ENCODE measurements around the gene PTGDR. TPM values are rescaled to one million over a fixed set of nuclear protein-coding genes. Genes with fewer than 3 reads are reported as not detected.

The PTGDR gene, protein sequence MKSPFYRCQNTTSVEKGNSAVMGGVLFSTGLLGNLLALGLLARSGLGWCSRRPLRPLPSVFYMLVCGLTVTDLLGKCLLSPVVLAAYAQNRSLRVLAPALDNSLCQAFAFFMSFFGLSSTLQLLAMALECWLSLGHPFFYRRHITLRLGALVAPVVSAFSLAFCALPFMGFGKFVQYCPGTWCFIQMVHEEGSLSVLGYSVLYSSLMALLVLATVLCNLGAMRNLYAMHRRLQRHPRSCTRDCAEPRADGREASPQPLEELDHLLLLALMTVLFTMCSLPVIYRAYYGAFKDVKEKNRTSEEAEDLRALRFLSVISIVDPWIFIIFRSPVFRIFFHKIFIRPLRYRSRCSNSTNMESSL
- total RNA-seq, result 2.8 TPM

GRCh38 chr14:52267501-52268278 lies at the start of gene PTGDR:
Gene PTGDR (plus strand): TSS chr14:52267698. CDS start chr14:52267815, 117 bp downstream.
- no peak for DNase-seq (ENCODE audit: low spot score)

GRCh38 chr14:52219488-52220084 lies 47.9 kb upstream of the PTGDR start:
- no peak for DNase-seq (ENCODE audit: low spot score)

DNA sequence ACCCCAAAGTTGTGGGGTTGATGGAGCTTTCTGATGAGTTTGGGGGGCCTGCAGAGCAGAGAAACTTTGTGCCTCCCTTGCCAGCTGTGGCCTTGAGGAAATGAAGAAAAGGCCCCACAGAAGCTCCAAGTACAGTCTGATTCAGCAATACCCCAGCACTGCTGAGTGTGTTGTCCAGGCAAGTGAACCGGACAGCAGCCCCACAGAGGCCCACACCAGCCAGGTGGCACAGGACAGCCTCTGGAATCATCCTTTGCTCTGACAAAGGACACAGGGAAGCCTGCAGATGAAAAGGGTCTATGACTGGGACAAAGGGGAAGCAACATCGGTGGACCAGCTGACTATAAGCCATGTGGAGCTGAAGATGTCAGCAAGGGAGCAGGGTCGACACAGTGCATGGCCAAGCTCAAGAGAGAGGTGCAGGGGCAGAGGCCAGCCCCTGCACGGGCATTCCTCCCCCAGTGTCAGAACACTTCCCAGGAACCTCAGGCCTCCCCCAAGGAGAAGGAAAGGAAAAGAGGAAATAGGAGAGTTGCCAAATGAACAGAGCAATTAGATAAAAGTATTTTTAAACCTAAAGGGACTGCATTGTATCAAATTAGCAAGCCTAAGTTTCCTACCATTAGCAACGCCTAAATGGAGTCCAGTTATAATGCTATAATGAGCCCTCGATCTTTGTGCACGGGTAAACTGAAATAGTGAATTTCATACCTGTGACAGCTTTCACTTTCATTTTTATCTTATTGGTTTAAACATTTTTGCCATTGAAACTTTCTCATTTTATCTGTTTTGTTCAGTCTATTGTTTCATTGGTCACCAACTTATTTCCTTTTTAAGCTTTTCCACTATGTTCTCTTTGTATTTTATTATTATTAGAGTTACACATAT lies 46.3 kb upstream of the PTGDR start:
- no peak for DNase-seq (ENCODE audit: low spot score)

DNA sequence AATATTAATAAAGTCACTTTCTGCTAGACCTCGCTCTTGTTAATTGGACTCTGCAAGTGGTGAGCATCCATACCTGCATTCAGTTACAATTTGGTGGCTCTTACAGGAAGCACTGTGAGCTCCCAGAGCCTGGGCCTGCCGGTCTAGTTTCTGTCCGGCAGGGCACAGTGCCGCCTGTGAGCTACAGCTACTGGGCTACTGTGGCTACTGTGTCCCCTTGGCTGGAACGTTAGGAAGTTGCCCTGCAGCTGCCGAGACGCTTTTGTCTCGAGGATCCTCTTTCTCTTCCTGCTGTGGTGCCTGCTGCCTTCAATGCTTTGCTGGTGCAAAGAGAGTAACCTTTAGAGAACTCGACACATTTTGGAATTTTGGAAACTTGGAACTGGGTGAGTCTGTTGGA lies 44.6 kb upstream of the PTGDR start:
- DNase-seq (ENCODE audit: low spot score), result no peak

GRCh38 chr14:52227619-52228222 lies 39.8 kb upstream of the PTGDR start:
- DNase-seq (ENCODE audit: low spot score), result peak; percentile 44

DNA sequence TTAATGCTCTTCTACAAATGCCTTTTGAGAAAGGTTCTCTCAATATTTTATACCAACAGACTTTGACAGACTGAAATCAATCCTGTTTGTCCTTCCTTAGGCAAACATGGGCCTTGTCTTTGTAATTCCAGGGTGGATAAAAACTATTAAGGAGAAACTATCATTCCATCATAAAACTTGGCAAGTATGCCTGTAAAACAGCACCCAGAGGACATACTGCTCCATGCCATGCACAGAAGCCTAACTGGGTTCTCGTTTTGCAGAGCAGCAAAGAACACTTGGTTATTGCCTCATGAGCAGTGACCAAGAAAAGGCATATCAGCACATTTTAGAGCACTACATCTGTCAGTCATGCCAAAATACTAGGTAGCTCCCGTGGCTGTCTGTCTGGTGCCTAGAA lies 33.8 kb upstream of the PTGDR start:
- no peak for DNase-seq (ENCODE audit: low spot score)

DNA sequence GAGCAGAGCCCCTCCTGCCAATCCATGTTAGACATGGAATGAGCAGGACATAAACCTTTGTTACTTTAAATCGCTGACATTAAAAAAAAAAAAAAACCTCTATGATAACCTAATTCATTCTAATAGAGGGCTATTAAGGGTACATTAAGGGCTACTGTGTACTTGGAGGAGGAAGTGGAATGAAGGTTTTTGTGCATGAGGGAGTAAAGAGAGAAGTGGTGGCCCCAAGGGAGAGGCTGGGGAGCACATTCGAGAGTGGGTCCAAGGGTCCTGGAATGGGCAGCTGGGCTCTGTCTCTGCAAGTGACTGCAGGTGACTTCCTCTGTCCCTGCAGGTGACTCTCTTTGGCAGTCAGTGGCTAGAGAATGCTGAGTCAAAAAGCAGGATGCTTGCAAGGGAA lies 32.1 kb upstream of the PTGDR start:
- no peak for DNase-seq (ENCODE audit: low spot score)

DNA sequence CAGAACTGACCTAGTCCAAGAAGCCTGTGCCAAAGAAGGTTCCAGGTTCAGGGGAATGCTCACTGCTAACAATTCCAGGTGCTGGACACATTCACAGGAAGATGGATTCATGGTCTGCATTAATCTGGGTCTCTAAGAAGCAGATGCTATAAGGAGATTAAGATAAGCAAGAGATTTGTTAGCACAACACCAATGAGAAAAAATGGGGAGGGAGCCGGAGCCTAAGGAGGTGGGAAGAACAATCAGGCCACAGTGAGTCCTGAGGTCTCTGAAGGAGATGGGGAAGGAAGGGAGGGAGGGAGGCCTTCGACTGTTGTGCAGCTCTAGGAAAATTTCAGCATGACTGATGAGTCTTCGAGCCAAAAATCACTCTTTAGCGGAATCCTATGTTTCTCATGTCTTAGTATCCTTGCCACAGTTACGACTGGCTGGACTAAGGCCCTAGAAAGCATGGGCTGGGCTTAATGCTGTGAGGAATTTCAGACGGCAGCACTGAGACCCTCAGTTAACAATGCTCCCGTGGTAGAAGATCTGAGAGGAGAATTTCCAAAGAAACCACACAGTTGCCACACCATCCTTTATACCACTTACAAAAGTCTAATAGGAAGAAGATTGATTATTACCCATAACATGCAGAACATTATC lies 31.5 kb upstream of the PTGDR start:
- no peak for DNase-seq (ENCODE audit: low spot score)

- DNase-seq (ENCODE audit: low spot score), result no peak
These were observed 28.8 kb upstream of the PTGDR start for GRCh38 chr14:52238682-52239081.

DNA sequence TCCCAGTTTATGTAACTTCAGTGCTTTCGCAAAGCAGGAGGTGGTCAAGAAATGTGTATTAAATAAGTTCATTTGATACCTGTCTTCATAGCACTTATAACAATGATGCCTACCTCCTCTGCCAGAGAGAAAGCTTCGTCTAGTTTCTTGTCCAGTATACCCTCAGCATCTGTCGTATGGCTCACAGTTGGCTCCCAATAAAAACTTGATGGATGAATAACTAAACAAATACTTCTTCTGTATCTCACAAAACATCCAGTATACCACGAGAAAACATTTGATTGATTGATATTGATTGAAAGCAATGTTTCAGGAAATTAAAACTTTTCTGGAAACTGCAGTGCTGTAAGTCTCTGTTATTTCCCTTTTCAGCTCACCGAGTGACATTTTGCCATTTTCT lies 26.9 kb upstream of the PTGDR start:
- DNase-seq (ENCODE audit: low spot score), result no peak

GRCh38 chr14:52241087-52241793 lies 26.3 kb upstream of the PTGDR start:
- DNase-seq (ENCODE audit: low spot score), result no peak

GRCh38 chr14:52244328-52244727 lies 23.2 kb upstream of the PTGDR start:
- DNase-seq (ENCODE audit: low spot score), result no peak

DNA sequence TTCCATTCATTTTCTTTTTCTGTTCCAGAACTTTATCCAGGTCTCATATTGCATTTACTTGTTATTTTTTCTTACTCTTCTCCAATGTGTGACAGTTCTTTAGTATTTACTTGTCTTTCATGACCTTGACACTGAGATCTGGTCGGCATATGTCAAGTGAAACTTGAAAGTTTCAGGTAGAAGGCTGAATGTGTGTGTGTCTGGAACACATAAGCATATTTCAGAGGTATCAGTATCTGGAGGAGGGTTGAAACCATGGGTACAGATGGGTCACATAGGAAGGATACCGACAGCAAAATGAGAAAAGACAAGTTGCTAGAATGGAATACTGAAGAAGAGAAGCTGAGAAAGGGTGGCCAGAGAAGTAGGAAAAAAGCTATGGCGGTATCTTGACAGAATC lies 22.5 kb upstream of the PTGDR start:
- DNase-seq (ENCODE audit: low spot score), result no peak

GRCh38 chr14:52248057-52248456 lies 19.4 kb upstream of the PTGDR start:
- DNase-seq (ENCODE audit: low spot score), result no peak

GRCh38 chr14:52251724-52252123 lies 15.8 kb upstream of the PTGDR start:
- DNase-seq (ENCODE audit: low spot score), result no peak

GRCh38 chr14:52253503-52253902 lies 14.0 kb upstream of the PTGDR start:
- no peak for DNase-seq (ENCODE audit: low spot score)

DNA sequence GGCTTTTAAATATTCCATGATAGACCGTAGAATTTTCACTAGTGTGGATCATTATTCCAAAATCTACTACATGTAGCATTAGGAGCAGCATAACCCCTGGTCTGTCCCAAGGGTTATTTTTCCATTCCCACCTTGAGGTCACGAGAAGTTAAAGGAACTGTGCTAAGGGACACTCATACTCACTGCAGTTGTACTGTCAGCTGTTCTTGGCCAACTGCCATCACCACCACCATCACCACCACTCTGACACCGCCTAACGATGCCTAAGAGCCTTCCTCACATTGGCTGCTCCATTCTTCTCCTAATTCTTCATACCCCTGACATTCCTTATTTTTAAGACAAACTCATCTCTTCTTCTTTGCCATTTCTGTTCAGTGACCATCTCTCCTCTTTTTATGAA lies 13.4 kb upstream of the PTGDR start:
- no peak for DNase-seq (ENCODE audit: low spot score)

GRCh38 chr14:52258783-52259182 lies 8.7 kb upstream of the PTGDR start:
- no peak for DNase-seq (ENCODE audit: low spot score)

GRCh38 chr14:52259434-52259833 lies 8.1 kb upstream of the PTGDR start:
- DNase-seq (ENCODE audit: low spot score), result no peak

DNA sequence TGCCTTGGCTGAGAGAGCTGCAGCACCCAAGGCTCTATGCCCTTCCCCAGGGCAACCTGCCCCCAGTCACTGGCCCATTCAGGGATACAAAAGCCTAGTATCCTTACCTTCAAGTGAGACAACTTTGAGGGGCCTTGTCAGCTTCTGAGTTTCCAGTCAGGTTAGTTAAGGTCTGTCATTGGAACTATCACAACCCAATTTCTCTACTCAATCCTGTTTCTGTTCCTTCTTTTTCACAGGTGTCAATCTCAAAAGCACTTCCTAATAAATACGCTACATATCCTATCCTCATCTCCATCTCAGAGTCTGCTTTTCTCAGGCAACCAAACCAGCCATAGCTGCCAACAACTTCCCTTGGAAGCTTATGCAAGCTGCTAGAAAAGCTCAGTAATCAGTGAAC lies 4.9 kb upstream of the PTGDR start:
- DNase-seq (ENCODE audit: low spot score), result no peak

Data from mucosa of gallbladder (tissue), 1 donor.